Measurements from ENCODE around the gene ACOX1.

Gene ACOX1

DNA sequence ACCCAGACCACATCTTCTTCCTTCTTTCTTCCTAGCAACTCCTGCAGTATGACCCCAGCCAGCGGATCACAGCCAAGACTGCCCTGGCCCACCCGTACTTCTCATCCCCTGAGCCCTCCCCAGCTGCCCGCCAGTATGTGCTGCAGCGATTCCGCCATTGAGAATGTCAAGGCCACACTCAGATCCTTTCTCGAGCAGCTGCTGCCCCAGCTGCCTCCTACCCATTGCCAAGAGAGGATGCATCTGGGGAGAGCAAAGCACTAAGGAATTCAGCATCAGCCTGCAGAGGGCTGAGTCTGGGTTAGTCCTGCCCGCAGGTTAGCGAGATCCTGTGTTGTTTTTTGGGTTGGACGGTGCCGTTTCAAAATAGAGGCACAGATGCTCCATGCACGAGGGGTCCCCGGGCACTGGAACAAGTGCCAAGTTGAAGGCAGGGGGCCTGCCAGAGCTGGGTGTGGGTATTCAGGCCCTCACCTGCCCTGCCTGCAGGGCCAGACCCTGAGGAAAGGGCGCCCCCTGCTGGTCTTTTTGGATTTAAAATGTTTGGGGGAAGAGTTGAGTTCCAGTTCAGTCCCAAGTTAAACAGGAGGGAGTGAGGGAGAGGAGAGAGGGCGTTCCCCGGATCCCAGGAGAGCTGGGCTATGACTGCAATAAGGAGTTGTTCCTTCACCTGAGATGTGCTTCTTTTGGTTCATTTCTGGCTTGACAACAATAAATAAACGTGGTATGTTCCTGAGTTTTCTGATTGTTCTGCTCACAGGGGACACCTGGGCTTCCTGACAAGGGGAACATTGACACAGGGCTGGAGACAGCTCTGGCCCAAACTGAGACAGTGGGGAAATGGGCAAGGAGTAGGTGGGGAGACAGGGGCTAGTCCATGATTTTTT, 26.5 kb upstream of the ACOX1 start:
- no peak overlapping the region for H3K4me3 ChIP-seq (replicated peaks; ENCODE audit: insufficient read depth, low read length)
- no peak for TF ChIP-seq SPI1 (IDR thresholded peaks at IDR 0.05; ENCODE audit: borderline replicate concordance, low read depth)
- TF ChIP-seq, protein P1, sequence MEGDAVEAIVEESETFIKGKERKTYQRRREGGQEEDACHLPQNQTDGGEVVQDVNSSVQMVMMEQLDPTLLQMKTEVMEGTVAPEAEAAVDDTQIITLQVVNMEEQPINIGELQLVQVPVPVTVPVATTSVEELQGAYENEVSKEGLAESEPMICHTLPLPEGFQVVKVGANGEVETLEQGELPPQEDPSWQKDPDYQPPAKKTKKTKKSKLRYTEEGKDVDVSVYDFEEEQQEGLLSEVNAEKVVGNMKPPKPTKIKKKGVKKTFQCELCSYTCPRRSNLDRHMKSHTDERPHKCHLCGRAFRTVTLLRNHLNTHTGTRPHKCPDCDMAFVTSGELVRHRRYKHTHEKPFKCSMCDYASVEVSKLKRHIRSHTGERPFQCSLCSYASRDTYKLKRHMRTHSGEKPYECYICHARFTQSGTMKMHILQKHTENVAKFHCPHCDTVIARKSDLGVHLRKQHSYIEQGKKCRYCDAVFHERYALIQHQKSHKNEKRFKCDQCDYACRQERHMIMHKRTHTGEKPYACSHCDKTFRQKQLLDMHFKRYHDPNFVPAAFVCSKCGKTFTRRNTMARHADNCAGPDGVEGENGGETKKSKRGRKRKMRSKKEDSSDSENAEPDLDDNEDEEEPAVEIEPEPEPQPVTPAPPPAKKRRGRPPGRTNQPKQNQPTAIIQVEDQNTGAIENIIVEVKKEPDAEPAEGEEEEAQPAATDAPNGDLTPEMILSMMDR (IDR thresholded peaks at IDR 0.05; ENCODE audit: insufficient read depth, low read length), result peak; percentile 26
- H3K27me3 ChIP-seq (ENCODE audit: insufficient read depth, poor library complexity, severe bottlenecking), result no peaks in the 10 kb centered on the region
- peak overlapping the region; percentile 3 for H3K27ac ChIP-seq (replicated peaks)
- peak in 1 of 2 experiments; percentile 86 for DNase-seq (ENCODE audit: low read depth in 1 of 2, low spot score in 1 of 2)

DNA sequence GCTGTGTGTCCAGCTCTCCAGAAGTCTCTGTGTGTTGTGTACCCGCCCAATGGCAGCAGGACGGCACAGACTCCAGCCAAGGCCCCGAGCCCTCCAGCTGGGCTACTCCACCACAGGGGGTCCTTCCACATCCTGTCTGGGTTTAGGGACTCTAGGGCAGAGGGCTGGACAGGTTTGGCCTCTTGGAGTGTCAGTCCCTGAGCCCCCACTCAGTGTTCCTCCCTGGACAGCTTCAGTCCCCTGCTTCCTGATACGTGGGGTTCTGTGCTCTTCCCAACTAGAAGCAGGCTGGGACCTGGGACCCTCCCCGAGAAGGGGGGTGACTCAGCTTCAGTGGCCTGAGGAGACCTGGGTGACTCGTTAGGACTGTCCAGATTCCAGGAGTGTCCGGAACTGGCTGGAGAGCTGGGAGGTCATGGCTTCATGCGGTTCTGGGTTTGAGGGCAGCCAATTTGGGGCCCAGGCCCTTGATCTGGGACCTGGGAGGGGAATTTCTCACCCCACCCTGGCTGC, 25.8 kb upstream of the ACOX1 start:
- TF ChIP-seq POLR2AphosphoS5 (IDR thresholded peaks at IDR 0.05; ENCODE audit: low read depth), result no peak
- TF ChIP-seq GABPA (IDR thresholded peaks at IDR 0.05; ENCODE audit: low read depth), result no peak
- TF ChIP-seq, protein P1 (IDR thresholded peaks at IDR 0.05; ENCODE audit: insufficient read depth, low read length), result no peak
- TF ChIP-seq, protein P2, sequence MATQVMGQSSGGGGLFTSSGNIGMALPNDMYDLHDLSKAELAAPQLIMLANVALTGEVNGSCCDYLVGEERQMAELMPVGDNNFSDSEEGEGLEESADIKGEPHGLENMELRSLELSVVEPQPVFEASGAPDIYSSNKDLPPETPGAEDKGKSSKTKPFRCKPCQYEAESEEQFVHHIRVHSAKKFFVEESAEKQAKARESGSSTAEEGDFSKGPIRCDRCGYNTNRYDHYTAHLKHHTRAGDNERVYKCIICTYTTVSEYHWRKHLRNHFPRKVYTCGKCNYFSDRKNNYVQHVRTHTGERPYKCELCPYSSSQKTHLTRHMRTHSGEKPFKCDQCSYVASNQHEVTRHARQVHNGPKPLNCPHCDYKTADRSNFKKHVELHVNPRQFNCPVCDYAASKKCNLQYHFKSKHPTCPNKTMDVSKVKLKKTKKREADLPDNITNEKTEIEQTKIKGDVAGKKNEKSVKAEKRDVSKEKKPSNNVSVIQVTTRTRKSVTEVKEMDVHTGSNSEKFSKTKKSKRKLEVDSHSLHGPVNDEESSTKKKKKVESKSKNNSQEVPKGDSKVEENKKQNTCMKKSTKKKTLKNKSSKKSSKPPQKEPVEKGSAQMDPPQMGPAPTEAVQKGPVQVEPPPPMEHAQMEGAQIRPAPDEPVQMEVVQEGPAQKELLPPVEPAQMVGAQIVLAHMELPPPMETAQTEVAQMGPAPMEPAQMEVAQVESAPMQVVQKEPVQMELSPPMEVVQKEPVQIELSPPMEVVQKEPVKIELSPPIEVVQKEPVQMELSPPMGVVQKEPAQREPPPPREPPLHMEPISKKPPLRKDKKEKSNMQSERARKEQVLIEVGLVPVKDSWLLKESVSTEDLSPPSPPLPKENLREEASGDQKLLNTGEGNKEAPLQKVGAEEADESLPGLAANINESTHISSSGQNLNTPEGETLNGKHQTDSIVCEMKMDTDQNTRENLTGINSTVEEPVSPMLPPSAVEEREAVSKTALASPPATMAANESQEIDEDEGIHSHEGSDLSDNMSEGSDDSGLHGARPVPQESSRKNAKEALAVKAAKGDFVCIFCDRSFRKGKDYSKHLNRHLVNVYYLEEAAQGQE (IDR thresholded peaks at IDR 0.05; ENCODE audit: insufficient replicate concordance, low read depth), result no peak
- no peak for TF ChIP-seq SPI1 (IDR thresholded peaks at IDR 0.05; ENCODE audit: borderline replicate concordance, low read depth)
- H3K4me3 ChIP-seq (replicated peaks; ENCODE audit: insufficient read depth, low read length), result no peak overlapping the region
- no peak for DNase-seq (ENCODE audit: low read depth in 1 of 2, low spot score in 1 of 2)
- H3K27ac ChIP-seq (replicated peaks), result peak overlapping the region; percentile 3
- no peaks in the 10 kb centered on the region for H3K27me3 ChIP-seq (ENCODE audit: insufficient read depth, poor library complexity, severe bottlenecking)

DNA sequence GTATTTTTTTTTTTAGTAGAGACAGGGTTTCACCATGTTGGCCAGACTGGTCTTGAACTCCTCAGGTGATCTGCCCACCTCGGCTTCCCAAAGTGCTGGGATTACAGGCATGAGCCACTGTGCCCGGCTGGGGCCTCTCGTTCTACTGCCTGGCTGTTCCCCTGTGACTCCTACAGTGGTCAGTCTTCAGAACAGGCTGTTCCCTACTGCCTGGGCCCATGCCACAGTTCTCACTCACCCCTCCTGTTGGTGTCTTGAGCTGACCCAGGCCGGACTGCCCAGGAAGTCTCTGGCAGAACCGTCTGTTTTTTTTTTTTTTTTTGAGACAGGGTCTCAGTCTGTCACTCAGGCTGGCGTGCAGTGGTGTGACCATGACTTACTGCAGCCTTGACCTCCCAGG, 24.9 kb upstream of the ACOX1 start:
- Histone ChIP-seq H3K27ac (replicated peaks) (no peak overlapping the region), H3K27me3 (ENCODE audit: insufficient read depth, poor library complexity, severe bottlenecking) (no peaks in the 10 kb centered on the region), H3K4me3 (replicated peaks; ENCODE audit: insufficient read depth, low read length) (no peak overlapping the region)
- DNase-seq (ENCODE audit: low read depth in 1 of 2, low spot score in 1 of 2), result no peak
- TF ChIP-seq SPI1 (IDR thresholded peaks at IDR 0.05; ENCODE audit: borderline replicate concordance, low read depth) (no peak), POLR2AphosphoS5 (IDR thresholded peaks at IDR 0.05; ENCODE audit: low read depth) (no peak), GABPA (IDR thresholded peaks at IDR 0.05; ENCODE audit: low read depth) (no peak)
- TF ChIP-seq, protein P1 (IDR thresholded peaks at IDR 0.05; ENCODE audit: insufficient read depth, low read length), result no peak
- TF ChIP-seq, protein P2 (IDR thresholded peaks at IDR 0.05; ENCODE audit: insufficient replicate concordance, low read depth), result no peak

Measured in HL-60 (cell line).